B cell (primary cell): Measurements from ENCODE around the gene LPIN2. TPM values are rescaled to one million over a fixed set of nuclear protein-coding genes. Genes with fewer than 3 reads are reported as not detected.

ENCODE experiments used
- ATAC-seq: fragments of 200-7000 bp; cut with Tn5 transposase; one replicate; pipeline ENCODE4 v1.10.0; 2021; ENCODE audit warnings: low read depth, mild to moderate bottlenecking, moderate number of reproducible peaks, moderate library complexity
- CTCF ChIA-PET: fragments of 350-600 bp; sonication (Branson Sonifier 250); formaldehyde crosslinking; loops from one replicate; lab custom pipeline; 2021; ENCODE audit warnings: antibody characterized with exemption, inconsistent platforms; lab: Charles Lee
- POLR2A ChIA-PET: fragments of 350-600 bp; sonication (Branson Sonifier 250); formaldehyde crosslinking; loops from one replicate; lab custom pipeline; 2021; ENCODE audit warnings: antibody characterized with exemption; lab: Charles Lee
- DNase-seq: peaks from one replicate; pipeline ENCODE4 v3.0.0; 2013
- H2AFZ ChIP-seq: 2 replicates; pipeline ENCODE4 v1.6.1; 2012; ENCODE audit warnings: mild to moderate bottlenecking, low read depth, low read length; ENCODE audit not compliant: insufficient read depth, poor library complexity, severe bottlenecking
- H3K27ac ChIP-seq, 2 donors: 1 replicate in 1 of 2; 2 replicates in 1 of 2; pipeline ENCODE4 v1.5.1; 2012 to 2013; ENCODE audit warnings: low read length in 2 of 2, mild to moderate bottlenecking in 2 of 2, moderate library complexity in 1 of 2
- H3K27me3 ChIP-seq, 4 experiments: fragments of 200-600 bp in 1 of 4; sonication (generic) in 1 of 4; replicated peaks in 1 of 4; 1 replicate in 2 of 4; 2 replicates in 2 of 4; pipeline versions ENCODE4 v1.6.1 to v1.7.0; 2013 to 2016; ENCODE audit warnings: low read length in 3 of 4, mild to moderate bottlenecking in 2 of 4, mixed read lengths in 1 of 4, moderate library complexity in 1 of 4; ENCODE audit not compliant: insufficient read depth in 4 of 4, control insufficient read depth in 3 of 4; ENCODE audit errors: control extremely low read depth in 1 of 4
- H3K36me3 ChIP-seq, 2 experiments: replicated peaks in 1 of 2; 1 replicate in 1 of 2; 2 replicates in 1 of 2; pipeline versions ENCODE4 v1.6.1 to v1.7.1; 2013; ENCODE audit warnings: low read length in 1 of 2; ENCODE audit not compliant: insufficient read depth in 2 of 2, control insufficient read depth in 1 of 2; ENCODE audit errors: control extremely low read depth in 1 of 2, extremely low read depth in 1 of 2
- H3K4me1 ChIP-seq, 2 donors: fragments of 200-600 bp in 1 of 2; sonication (generic) in 1 of 2; 1 replicate in 1 of 2; 2 replicates in 1 of 2; pipeline versions ENCODE4 v1.5.1 to v1.6.1; 2013 to 2017; ENCODE audit warnings: low read length in 2 of 2; ENCODE audit not compliant: control insufficient read depth in 2 of 2, insufficient read depth in 2 of 2
- H3K4me2 ChIP-seq: replicated peaks from 2 replicates; pipeline ENCODE3; 2012; ENCODE audit warnings: mild to moderate bottlenecking, low read depth, low read length; ENCODE audit not compliant: poor library complexity, severe bottlenecking
- H3K4me3 ChIP-seq, 5 experiments: fragments of 200-600 bp in 1 of 5; sonication (generic) in 1 of 5; 1 replicate in 3 of 5; 2 replicates in 2 of 5; pipeline versions ENCODE4 v1.5.1 to v1.7.0; 2011 to 2016; ENCODE audit warnings: low read length in 4 of 5, mild to moderate bottlenecking in 4 of 5, low read depth in 2 of 5, control low read depth in 1 of 5, moderate library complexity in 1 of 5; ENCODE audit not compliant: insufficient read depth in 1 of 5; ENCODE audit errors: control extremely low read depth in 1 of 5, extremely low read depth in 1 of 5
- H3K79me2 ChIP-seq: fragments of 200-600 bp; sonication (generic); one replicate; pipeline ENCODE4 v1.6.0; 2016; ENCODE audit warnings: low read length; ENCODE audit not compliant: control insufficient read depth, insufficient read depth
- H3K9ac ChIP-seq: fragments of 200-600 bp; sonication (generic); 2 replicates; pipeline ENCODE4 v1.6.1; 2017; ENCODE audit warnings: mild to moderate bottlenecking, low read length, moderate library complexity
- H3K9me3 ChIP-seq, 3 donors: one replicate each; pipeline versions ENCODE4 v1.6.1 to v1.7.1; 2013; ENCODE audit warnings: low read length in 2 of 3; ENCODE audit not compliant: control insufficient read depth in 2 of 3, insufficient read depth in 1 of 3; ENCODE audit errors: control extremely low read depth in 1 of 3
- H4K20me1 ChIP-seq: 2 replicates; pipeline ENCODE4 v1.6.0; 2012; ENCODE audit warnings: mild to moderate bottlenecking, low read length; ENCODE audit not compliant: insufficient read depth, control insufficient read depth, poor library complexity, severe bottlenecking
- H3K27ac Mint-ChIP-seq: one replicate; pipeline ENCODE4 v1.8.0; 2021; ENCODE audit warnings: mixed read lengths
- H3K27me3 Mint-ChIP-seq: one replicate; pipeline ENCODE4 v1.8.0; 2021; ENCODE audit warnings: mixed read lengths
- H3K4me1 Mint-ChIP-seq: one replicate; pipeline ENCODE4 v1.8.0; 2021; ENCODE audit warnings: mixed read lengths
- H3K4me3 Mint-ChIP-seq: one replicate; pipeline ENCODE4 v1.8.0; 2021; ENCODE audit warnings: mixed read lengths
- H3K9me3 Mint-ChIP-seq: one replicate; pipeline ENCODE4 v1.8.0; 2022; ENCODE audit warnings: mixed read lengths; ENCODE audit not compliant: insufficient read depth
- CTCF ChIP-seq: fragments of 200-600 bp; IDR thresholded peaks from one replicate; pipeline ENCODE4 v1.8.0; 2022; ENCODE audit warnings: antibody characterized with exemption, mild to moderate bottlenecking
- EZH2 ChIP-seq: IDR thresholded peaks from 2 replicates; pipeline ENCODE4 v1.6.1; 2012; ENCODE audit warnings: borderline replicate concordance, low read depth, mild to moderate bottlenecking, moderate library complexity, low read length; ENCODE audit not compliant: insufficient read depth, poor library complexity, severe bottlenecking
- WGBS: methylation state at CpG from one replicate; pipeline ENCODE4 v1.1.5; 2013; ENCODE audit warnings: missing lambda C conversion rate; ENCODE audit not compliant: insufficient coverage; 5-methylcytosine and 5-hydroxymethylcytosine counted together
- intact Hi-C: fragments of 100-400 bp; cut with micrococcal nuclease; formaldehyde crosslinking; loops from one replicate; pipeline ENCODE4 v1.10.0; 2022
- polyA plus RNA-seq: library from polyadenylated mRNA; depleted of rRNA; stranded (reverse); fragments of >200 nt; gene quantifications from 2 replicates; pipeline ENCODE4 v1.2.3, GENCODE V29; 2012
- total RNA-seq, 2 donors: library from RNA; stranded (reverse); fragments of 120-200 nt in 1 of 2; gene quantifications; 1 replicate in 1 of 2; 2 replicates in 1 of 2; pipeline versions ENCODE4 v1.2.3 to v1.2.4, GENCODE V29; 2013 to 2022

The LPIN2 gene
- total and polyA plus RNA-seq, 2 donors (not counting 1 experiment from before 2014, with no cell fraction given) = 8.0 to 31.0 TPM

GRCh38 chr18:3012136-3013023, 564 bp downstream of the LPIN2 start:
- peaks cover 49% of the 10 kb centered on the region for H3K79me2 ChIP-seq
- no peaks in the 10 kb centered on the region for H3K27me3 ChIP-seq
- H3K4me3 Mint-ChIP-seq = peak overlapping the region; percentile 93
- H3K4me1 ChIP-seq = peaks cover 47 to 49% of the 10 kb centered on the region in 2 donors
- TF ChIP-seq CTCF (no peak), EZH2 (no peak)
- H4K20me1 ChIP-seq = no peaks in the 10 kb centered on the region
- ChIA-PET POLR2A (interaction anchor here (0.5 to 0.8 kb wide), 2 partner anchors 234 to 338 kb away, joined by 3 to 5 read pairs; no protein-coding TSS in a partner anchor), CTCF (no interaction called here)
- ATAC-seq (peak; percentile 15), DNase-seq (no peak)
- peak overlapping the region; percentile 75 for H3K9ac ChIP-seq
- H3K9me3 Mint-ChIP-seq = no peaks in the 10 kb centered on the region
- WGBS = under 1% methylated on average over 77 of the region's 78 CpGs
- peak overlapping the region; percentile 87 for H3K4me2 ChIP-seq
- H3K27me3 Mint-ChIP-seq = no peaks in the 10 kb centered on the region
- peak overlapping the region; percentile 73 for H2AFZ ChIP-seq
- intact Hi-C loops = loop anchor here (1.0 to 5.0 kb wide), 4 partner anchors 52 to 355 kb away; partner anchors contain the start of genes MYL12B and SMCHD1
- peak overlapping the region; percentile 89 for H3K27ac Mint-ChIP-seq
- no peaks in the 10 kb centered on the region for H3K36me3 ChIP-seq
- H3K4me3 ChIP-seq = peak overlapping the region; percentile 43 to 75 (median 73)
- peak overlapping the region; percentile 41 to 74 for H3K27ac ChIP-seq
- H3K9me3 ChIP-seq = peaks cover 0 to 2% (median 0%) of the 10 kb centered on the region in 3 donors
- peaks cover 52% of the 10 kb centered on the region for H3K4me1 Mint-ChIP-seq

GRCh38 chr18:3010086-3010485, 2.9 kb downstream of the LPIN2 start:
- CTCF ChIA-PET = interaction anchor here (0.6 to 1.3 kb wide), 4 partner anchors 15 to 230 kb away, joined by 3 to 6 read pairs (median 5); no protein-coding TSS in a partner anchor
- WGBS = no CpG with 5 or more reads among the region's 4 CpGs

More at GRCh38 chr18:3010086-3010485, 2.9 kb downstream of the LPIN2 start:
- no peak overlapping the region for H3K4me2 ChIP-seq
- H3K27me3 ChIP-seq = no peaks in the 10 kb centered on the region
- H3K36me3 ChIP-seq = no peaks in the 10 kb centered on the region
- Mint-ChIP-seq H3K27me3 (no peaks in the 10 kb centered on the region), H3K9me3 (no peaks in the 10 kb centered on the region), H3K4me1 (peaks cover 30% of the 10 kb centered on the region), H3K27ac (no peak overlapping the region), H3K4me3 (no peak overlapping the region)
- no peak overlapping the region for H2AFZ ChIP-seq
- DNase-seq = no peak
- no peak overlapping the region for H3K4me3 ChIP-seq
- H3K79me2 ChIP-seq = peaks cover 67% of the 10 kb centered on the region
- no peak overlapping the region for H3K9ac ChIP-seq
- peaks cover 24 to 26% of the 10 kb centered on the region in 2 donors for H3K4me1 ChIP-seq
- POLR2A ChIA-PET = no interaction called here
- TF ChIP-seq CTCF (no peak), EZH2 (no peak)
- no peak for ATAC-seq
- no peaks in the 10 kb centered on the region for H4K20me1 ChIP-seq
- H3K27ac ChIP-seq = no peak overlapping the region
- no peaks in the 10 kb centered on the region for H3K9me3 ChIP-seq
- intact Hi-C loops = loop anchor here (5.0 kb wide), 2 partner anchors 252 to 353 kb away; partner anchors contain the start of genes MYL12B and SMCHD1
